B cell (primary cell): ENCODE measurements around the gene FAM186B. TPM values are rescaled to one million over a fixed set of nuclear protein-coding genes. Genes with fewer than 3 reads are reported as not detected.

ENCODE experiments used
- ATAC-seq: fragments of 200-7000 bp; cut with Tn5 transposase; one replicate; pipeline ENCODE4 v1.10.0; 2021; ENCODE audit warnings: low read depth, mild to moderate bottlenecking, moderate number of reproducible peaks, moderate library complexity
- CTCF ChIA-PET: fragments of 350-600 bp; sonication (Branson Sonifier 250); formaldehyde crosslinking; loops from one replicate; lab custom pipeline; 2021; ENCODE audit warnings: antibody characterized with exemption, inconsistent platforms; lab: Charles Lee
- POLR2A ChIA-PET: fragments of 350-600 bp; sonication (Branson Sonifier 250); formaldehyde crosslinking; loops from one replicate; lab custom pipeline; 2021; ENCODE audit warnings: antibody characterized with exemption; lab: Charles Lee
- DNase-seq: peaks from one replicate; pipeline ENCODE4 v3.0.0; 2013
- H2AFZ ChIP-seq: 2 replicates; pipeline ENCODE4 v1.6.1; 2012; ENCODE audit warnings: mild to moderate bottlenecking, low read depth, low read length; ENCODE audit not compliant: insufficient read depth, poor library complexity, severe bottlenecking
- H3K27ac ChIP-seq, 2 donors: 1 replicate in 1 of 2; 2 replicates in 1 of 2; pipeline ENCODE4 v1.5.1; 2012 to 2013; ENCODE audit warnings: low read length in 2 of 2, mild to moderate bottlenecking in 2 of 2, moderate library complexity in 1 of 2
- H3K27me3 ChIP-seq, 4 experiments: fragments of 200-600 bp in 1 of 4; sonication (generic) in 1 of 4; replicated peaks in 1 of 4; 1 replicate in 2 of 4; 2 replicates in 2 of 4; pipeline versions ENCODE4 v1.6.1 to v1.7.0; 2013 to 2016; ENCODE audit warnings: low read length in 3 of 4, mild to moderate bottlenecking in 2 of 4, mixed read lengths in 1 of 4, moderate library complexity in 1 of 4; ENCODE audit not compliant: insufficient read depth in 4 of 4, control insufficient read depth in 3 of 4; ENCODE audit errors: control extremely low read depth in 1 of 4
- H3K36me3 ChIP-seq, 2 experiments: replicated peaks in 1 of 2; 1 replicate in 1 of 2; 2 replicates in 1 of 2; pipeline versions ENCODE4 v1.6.1 to v1.7.1; 2013; ENCODE audit warnings: low read length in 1 of 2; ENCODE audit not compliant: insufficient read depth in 2 of 2, control insufficient read depth in 1 of 2; ENCODE audit errors: control extremely low read depth in 1 of 2, extremely low read depth in 1 of 2
- H3K4me1 ChIP-seq, 2 donors: fragments of 200-600 bp in 1 of 2; sonication (generic) in 1 of 2; 1 replicate in 1 of 2; 2 replicates in 1 of 2; pipeline versions ENCODE4 v1.5.1 to v1.6.1; 2013 to 2017; ENCODE audit warnings: low read length in 2 of 2; ENCODE audit not compliant: control insufficient read depth in 2 of 2, insufficient read depth in 2 of 2
- H3K4me2 ChIP-seq: replicated peaks from 2 replicates; pipeline ENCODE3; 2012; ENCODE audit warnings: mild to moderate bottlenecking, low read depth, low read length; ENCODE audit not compliant: poor library complexity, severe bottlenecking
- H3K4me3 ChIP-seq, 5 experiments: fragments of 200-600 bp in 1 of 5; sonication (generic) in 1 of 5; 1 replicate in 3 of 5; 2 replicates in 2 of 5; pipeline versions ENCODE4 v1.5.1 to v1.7.0; 2011 to 2016; ENCODE audit warnings: low read length in 4 of 5, mild to moderate bottlenecking in 4 of 5, low read depth in 2 of 5, control low read depth in 1 of 5, moderate library complexity in 1 of 5; ENCODE audit not compliant: insufficient read depth in 1 of 5; ENCODE audit errors: control extremely low read depth in 1 of 5, extremely low read depth in 1 of 5
- H3K79me2 ChIP-seq: fragments of 200-600 bp; sonication (generic); one replicate; pipeline ENCODE4 v1.6.0; 2016; ENCODE audit warnings: low read length; ENCODE audit not compliant: control insufficient read depth, insufficient read depth
- H3K9ac ChIP-seq: fragments of 200-600 bp; sonication (generic); 2 replicates; pipeline ENCODE4 v1.6.1; 2017; ENCODE audit warnings: mild to moderate bottlenecking, low read length, moderate library complexity
- H3K9me3 ChIP-seq, 3 donors: one replicate each; pipeline versions ENCODE4 v1.6.1 to v1.7.1; 2013; ENCODE audit warnings: low read length in 2 of 3; ENCODE audit not compliant: control insufficient read depth in 2 of 3, insufficient read depth in 1 of 3; ENCODE audit errors: control extremely low read depth in 1 of 3
- H4K20me1 ChIP-seq: 2 replicates; pipeline ENCODE4 v1.6.0; 2012; ENCODE audit warnings: mild to moderate bottlenecking, low read length; ENCODE audit not compliant: insufficient read depth, control insufficient read depth, poor library complexity, severe bottlenecking
- H3K27ac Mint-ChIP-seq: one replicate; pipeline ENCODE4 v1.8.0; 2021; ENCODE audit warnings: mixed read lengths
- H3K27me3 Mint-ChIP-seq: one replicate; pipeline ENCODE4 v1.8.0; 2021; ENCODE audit warnings: mixed read lengths
- H3K4me1 Mint-ChIP-seq: one replicate; pipeline ENCODE4 v1.8.0; 2021; ENCODE audit warnings: mixed read lengths
- H3K4me3 Mint-ChIP-seq: one replicate; pipeline ENCODE4 v1.8.0; 2021; ENCODE audit warnings: mixed read lengths
- H3K9me3 Mint-ChIP-seq: one replicate; pipeline ENCODE4 v1.8.0; 2022; ENCODE audit warnings: mixed read lengths; ENCODE audit not compliant: insufficient read depth
- CTCF ChIP-seq: fragments of 200-600 bp; IDR thresholded peaks from one replicate; pipeline ENCODE4 v1.8.0; 2022; ENCODE audit warnings: antibody characterized with exemption, mild to moderate bottlenecking
- EZH2 ChIP-seq: IDR thresholded peaks from 2 replicates; pipeline ENCODE4 v1.6.1; 2012; ENCODE audit warnings: borderline replicate concordance, low read depth, mild to moderate bottlenecking, moderate library complexity, low read length; ENCODE audit not compliant: insufficient read depth, poor library complexity, severe bottlenecking
- WGBS: methylation state at CpG from one replicate; pipeline ENCODE4 v1.1.5; 2013; ENCODE audit warnings: missing lambda C conversion rate; ENCODE audit not compliant: insufficient coverage; 5-methylcytosine and 5-hydroxymethylcytosine counted together
- intact Hi-C: fragments of 100-400 bp; cut with micrococcal nuclease; formaldehyde crosslinking; loops from one replicate; pipeline ENCODE4 v1.10.0; 2022
- polyA plus RNA-seq: library from polyadenylated mRNA; depleted of rRNA; stranded (reverse); fragments of >200 nt; gene quantifications from 2 replicates; pipeline ENCODE4 v1.2.3, GENCODE V29; 2012
- total RNA-seq, 2 donors: library from RNA; stranded (reverse); fragments of 120-200 nt in 1 of 2; gene quantifications; 1 replicate in 1 of 2; 2 replicates in 1 of 2; pipeline versions ENCODE4 v1.2.3 to v1.2.4, GENCODE V29; 2013 to 2022

The FAM186B gene
- total and polyA plus RNA-seq, 2 donors (not counting 1 experiment from before 2014, with no cell fraction given): 0.13 to 0.47 TPM

- H3K4me2 ChIP-seq: no peak overlapping the region
- intact Hi-C loops: no loop called here
- no peak for TF ChIP-seq CTCF
- TF ChIP-seq EZH2: no peak
- H3K79me2 ChIP-seq: no peaks in the 10 kb centered on the region
- no peaks in the 10 kb centered on the region for H3K36me3 ChIP-seq
- Mint-ChIP-seq H3K27me3 (peaks cover 41% of the 10 kb centered on the region), H3K27ac (no peak overlapping the region), H3K4me1 (peaks cover 31% of the 10 kb centered on the region), H3K4me3 (no peak overlapping the region), H3K9me3 (no peaks in the 10 kb centered on the region)
- DNase-seq: peak; percentile 20
- no peak overlapping the region for H3K27ac ChIP-seq
- no peak overlapping the region for H2AFZ ChIP-seq
- H3K4me1 ChIP-seq: peaks cover 26 to 34% of the 10 kb centered on the region in 2 donors
- CTCF ChIA-PET: interaction anchor here (0.7 to 1.4 kb wide), 3 partner anchors 9 to 186 kb away, joined by 3 to 7 read pairs (median 6); no protein-coding TSS in a partner anchor
- H4K20me1 ChIP-seq: no peaks in the 10 kb centered on the region
- peaks cover 0 to 53% (median 22%) of the 10 kb centered on the region in 4 experiments for H3K27me3 ChIP-seq
- no peak overlapping the region for H3K9ac ChIP-seq
- WGBS: 60% methylated on average over 37 of the region's 39 CpGs
- POLR2A ChIA-PET: no interaction called here
- no peak for ATAC-seq
- peaks cover 0 to 7% (median 0%) of the 10 kb centered on the region in 3 donors for H3K9me3 ChIP-seq
- H3K4me3 ChIP-seq: no peak overlapping the region
These were observed 61.3 kb downstream of the FAM186B start for GRCh38 chr12:49543914-49544815.
